GM12865 (cell line): Measurements from ENCODE around the gene IL1RAPL2.

Source experiments
- DNase-seq: peaks from one replicate; pipeline ENCODE4 v3.0.0; 2010; ENCODE audit warnings: low read depth
- H3K4me3 ChIP-seq: 2 replicates; pipeline ENCODE4 v1.5.1; 2011; ENCODE audit warnings: mild to moderate bottlenecking, low read depth, low read length, control low read depth
- CTCF ChIP-seq: IDR thresholded peaks from 2 replicates; pipeline ENCODE4 v1.5.1; 2011; ENCODE audit warnings: low read length, control low read depth, low read depth, inconsistent platforms; ENCODE audit not compliant: insufficient read depth; ENCODE audit errors: missing control alignments

IL1RAPL2 gene

GRCh38 chrX:105315248-105315647, 749.2 kb downstream of the IL1RAPL2 start:
- no peak for DNase-seq
- no peak for TF ChIP-seq CTCF
- no peak overlapping the region for H3K4me3 ChIP-seq

DNA sequence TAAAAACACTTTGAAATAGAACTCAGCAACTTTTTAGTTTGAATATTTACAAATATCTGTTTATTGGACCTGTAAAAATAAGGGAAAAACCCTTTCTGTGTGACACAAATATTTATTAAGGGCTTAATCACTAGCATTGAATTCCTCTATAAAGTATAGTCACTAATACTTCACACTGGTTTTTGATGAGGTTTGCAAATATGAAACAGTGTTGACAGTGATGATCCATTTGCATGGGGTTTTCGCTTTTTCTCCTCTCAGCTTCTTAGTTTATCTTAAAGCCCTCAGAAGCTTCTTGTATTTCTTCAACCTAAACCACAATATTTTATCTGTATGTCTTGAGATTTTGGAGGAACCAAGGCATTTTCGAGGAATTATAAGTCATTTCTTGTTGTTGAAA, 751.1 kb downstream of the IL1RAPL2 start:
- no peak for TF ChIP-seq CTCF
- H3K4me3 ChIP-seq = no peak overlapping the region
- no peak for DNase-seq

GRCh38 chrX:105323928-105324327, 757.9 kb downstream of the IL1RAPL2 start:
- no peak overlapping the region for H3K4me3 ChIP-seq
- no peak for DNase-seq
- no peak for TF ChIP-seq CTCF

- DNase-seq = no peak
- no peak for TF ChIP-seq CTCF
- H3K4me3 ChIP-seq = no peak overlapping the region
These were observed 762.8 kb downstream of the IL1RAPL2 start for GRCh38 chrX:105328773-105329172.

DNA sequence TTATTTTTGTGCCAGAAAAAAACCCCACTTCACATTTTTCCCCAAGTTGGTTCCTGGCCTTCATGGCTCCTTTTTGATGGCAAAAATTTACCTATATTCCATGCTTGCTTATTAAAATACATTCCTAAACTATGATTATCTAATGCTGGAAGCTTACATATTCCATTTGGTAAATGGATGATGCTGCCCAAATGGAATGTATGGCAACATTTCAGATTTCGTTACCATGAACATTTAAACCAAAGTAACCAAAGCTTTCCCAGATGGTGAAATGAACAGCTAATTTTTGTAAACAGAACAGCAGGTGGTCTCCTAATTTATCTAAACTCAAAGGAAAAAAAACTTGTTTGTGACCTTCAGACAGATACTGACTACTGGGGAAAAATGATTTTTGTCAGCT, 765.2 kb downstream of the IL1RAPL2 start:
- TF ChIP-seq CTCF = no peak
- H3K4me3 ChIP-seq = no peak overlapping the region
- no peak for DNase-seq

GRCh38 chrX:105347373-105347772, 781.4 kb downstream of the IL1RAPL2 start:
- no peak for TF ChIP-seq CTCF
- no peak overlapping the region for H3K4me3 ChIP-seq
- DNase-seq = no peak

GRCh38 chrX:105349476-105349875, 783.5 kb downstream of the IL1RAPL2 start:
- no peak overlapping the region for H3K4me3 ChIP-seq
- no peak for TF ChIP-seq CTCF
- no peak for DNase-seq
